ENCODE data around the gene DLX1.
"Not testable (repeated sequence)": the region's sequence is repeated elsewhere in the genome, so short reads cannot be mapped to it uniquely, and the experiment has no call there.

The DLX1 gene

DNA sequence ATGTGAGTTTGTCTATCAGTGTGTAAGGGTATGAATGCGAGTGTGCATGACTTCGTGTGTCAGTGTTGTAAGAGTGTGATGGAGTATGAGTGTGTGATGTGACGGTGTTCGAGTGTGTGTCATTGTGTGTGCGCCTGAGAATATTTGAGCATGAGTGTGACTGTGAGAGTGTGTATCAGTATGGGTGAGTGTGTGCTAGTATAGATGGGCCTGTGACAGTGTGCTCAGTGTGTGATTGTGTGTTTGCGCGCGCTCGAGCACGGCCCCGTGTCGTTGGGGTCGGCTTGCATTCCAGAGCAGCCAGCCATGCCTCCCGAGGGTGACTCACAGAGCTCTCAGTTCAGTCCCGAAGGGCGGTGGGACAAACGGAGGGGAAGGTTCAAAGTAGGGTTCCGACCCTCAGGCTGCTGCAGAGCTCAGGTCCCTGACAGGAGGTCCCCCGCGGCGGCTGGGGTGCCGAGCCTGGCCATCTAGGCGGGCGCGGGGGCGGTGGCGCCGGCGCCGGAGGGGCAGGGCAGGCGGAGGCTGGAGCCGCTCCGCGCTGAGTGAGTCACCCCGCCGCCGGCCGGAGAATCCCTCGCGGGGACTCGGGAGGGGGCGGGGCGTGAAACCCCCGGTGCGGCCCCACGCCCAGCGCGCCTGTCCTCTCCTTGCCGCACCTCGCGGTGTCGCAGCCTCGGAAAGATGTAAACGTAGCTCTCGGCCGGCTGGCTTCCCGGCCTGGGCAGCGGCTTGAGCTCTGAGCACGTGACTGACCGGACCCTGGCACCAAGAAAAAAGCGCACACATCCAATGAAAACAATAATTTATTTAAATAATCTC, 13.6 kb downstream of the DLX1 start:
- DNase-seq (ENCODE audit: low read depth), result no peak

DNA sequence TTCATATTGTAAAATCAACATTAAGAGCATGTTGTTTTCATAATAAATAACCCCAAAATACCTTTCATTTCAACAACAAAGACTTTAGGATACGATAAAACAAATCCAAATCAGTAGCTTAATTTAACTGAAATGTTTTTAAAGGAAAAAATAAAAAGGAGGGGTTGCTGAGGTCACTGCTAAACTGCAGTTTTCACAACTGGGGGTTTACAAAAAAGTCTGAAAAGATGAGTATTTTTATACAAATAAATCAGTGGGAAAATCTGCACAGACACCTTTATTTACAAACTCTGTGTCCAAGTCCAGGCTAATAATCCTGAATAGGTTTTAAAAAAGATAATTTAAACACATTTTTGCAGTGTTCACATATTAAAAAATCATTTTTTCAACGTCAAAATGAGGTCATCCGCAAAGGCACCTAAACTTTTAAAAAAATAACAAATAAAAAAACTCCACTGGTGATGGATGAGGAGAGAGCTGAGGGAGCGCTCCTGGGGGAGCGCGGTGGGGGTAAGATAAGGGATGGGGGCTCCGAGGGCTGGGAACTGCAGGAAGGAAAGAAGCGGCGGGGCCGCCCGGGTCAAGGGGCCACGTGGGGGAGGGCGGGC, 14.3 kb downstream of the DLX1 start:
- no peak for DNase-seq (ENCODE audit: low read depth)

DNA sequence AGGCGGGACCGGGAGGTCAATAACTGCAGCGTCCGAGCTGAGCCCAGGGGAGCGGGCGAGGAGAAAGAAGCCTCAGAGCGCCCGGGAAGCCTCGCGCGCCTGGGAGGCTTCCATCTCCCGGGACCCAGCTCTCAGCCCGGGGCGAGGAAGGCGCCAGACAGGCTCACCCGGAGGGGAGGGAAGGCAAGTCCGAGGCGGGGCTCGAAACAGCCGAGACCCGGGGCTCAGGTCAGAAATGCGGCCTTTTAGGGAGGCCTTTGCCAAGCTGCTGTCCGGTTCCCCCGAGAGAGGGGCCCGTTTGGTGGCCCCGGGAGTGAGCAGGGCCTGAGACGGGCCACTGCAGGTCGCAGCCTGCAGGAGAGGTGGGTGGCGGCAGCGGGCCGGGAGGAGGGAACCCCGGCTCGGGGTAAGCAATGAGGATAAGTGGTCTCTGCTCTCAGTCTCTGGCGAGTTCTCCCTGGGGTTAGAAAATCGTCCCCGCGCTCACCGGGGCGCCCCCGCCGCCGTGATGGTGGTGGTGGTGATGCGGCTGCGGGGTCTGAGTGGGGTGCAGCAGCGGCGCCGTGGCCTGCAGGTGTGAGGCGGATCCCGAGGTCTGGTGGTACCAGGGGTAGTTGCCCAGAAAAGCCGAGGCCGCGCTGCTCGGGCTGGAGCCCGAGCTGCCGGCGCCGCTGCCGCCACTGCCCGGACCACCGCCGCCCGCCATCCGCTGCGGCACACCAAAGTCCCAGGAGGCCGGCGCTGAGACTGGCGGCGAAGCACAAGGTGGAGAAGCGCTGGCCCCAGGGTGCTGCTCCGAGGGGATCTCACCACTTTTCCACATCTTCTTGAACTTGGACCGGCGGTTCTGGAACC, 15.0 kb downstream of the DLX1 start:
- DNase-seq (ENCODE audit: low read depth), result no peak

DNA sequence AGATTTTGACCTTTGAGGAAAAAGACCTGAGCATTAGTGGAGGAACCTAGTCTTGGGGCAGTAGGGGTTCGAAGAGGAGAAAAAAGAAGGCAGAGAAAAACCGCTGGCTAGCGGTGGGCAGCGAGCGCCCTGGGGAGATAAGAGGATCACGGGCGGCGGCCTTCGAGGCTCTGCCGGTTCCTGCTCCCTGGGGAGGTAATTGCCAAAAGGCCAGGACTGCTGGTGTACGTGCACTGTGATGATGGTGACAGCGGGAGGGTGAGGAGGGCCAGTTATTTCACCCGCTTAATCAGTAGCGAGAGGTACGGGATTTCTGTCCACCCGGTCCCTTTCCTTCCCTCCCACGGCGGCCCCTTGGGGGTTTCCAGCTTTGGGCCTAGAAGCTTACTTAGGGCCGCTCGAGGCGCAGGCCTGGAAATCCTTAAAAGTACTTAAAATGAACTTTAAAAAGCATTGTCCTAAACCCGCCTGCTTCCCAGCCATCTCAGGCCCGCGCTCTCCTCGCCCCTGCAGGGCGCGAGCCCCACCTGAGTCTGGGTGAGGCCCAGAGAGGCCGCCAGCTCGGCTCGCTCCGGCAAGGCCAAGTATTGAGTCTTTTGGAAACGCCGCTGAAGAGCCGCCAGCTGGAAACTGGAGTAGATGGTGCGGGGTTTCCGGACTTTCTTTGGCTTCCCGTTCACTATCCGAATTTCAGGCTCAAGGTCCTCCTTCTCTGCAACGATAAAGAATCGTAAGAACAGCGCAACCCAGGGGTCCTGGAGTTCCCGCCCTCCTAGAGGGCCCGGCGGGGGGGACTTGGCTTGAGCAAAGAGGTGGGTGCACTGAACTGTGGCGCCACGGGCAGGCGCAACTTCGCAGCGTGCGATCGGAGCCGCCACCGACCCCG, 15.9 kb downstream of the DLX1 start:
- DNase-seq (ENCODE audit: low read depth), result no peak

DNA sequence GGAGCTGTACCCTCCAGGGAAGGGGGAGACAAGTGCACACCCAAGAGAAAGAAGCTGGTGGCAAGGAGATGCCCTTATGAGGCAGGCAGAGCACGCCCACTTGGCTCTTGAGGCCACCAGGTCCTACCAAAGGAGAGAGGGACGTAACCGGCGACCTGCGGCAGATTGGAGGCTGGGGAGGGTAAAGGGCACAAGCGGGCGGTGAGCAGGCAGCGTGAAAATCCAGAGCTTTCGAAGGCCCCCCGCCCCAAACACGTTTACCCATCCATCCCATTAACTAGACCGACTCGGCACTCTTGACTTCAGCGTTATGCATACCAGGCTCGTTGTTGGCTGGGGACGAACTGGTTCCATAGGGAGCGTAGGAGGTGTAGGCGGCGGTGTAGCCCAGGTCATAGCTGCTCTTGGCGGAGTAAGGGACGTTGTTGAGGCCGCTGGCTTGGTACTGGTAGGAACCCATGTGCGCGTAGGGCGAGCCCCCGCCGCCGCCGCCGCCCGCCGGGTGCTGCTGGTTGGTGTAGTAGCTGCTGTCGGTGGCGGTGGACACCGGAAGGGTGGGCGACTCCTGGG, 16.6 kb downstream of the DLX1 start:
- no peak for DNase-seq (ENCODE audit: low read depth)

DNA sequence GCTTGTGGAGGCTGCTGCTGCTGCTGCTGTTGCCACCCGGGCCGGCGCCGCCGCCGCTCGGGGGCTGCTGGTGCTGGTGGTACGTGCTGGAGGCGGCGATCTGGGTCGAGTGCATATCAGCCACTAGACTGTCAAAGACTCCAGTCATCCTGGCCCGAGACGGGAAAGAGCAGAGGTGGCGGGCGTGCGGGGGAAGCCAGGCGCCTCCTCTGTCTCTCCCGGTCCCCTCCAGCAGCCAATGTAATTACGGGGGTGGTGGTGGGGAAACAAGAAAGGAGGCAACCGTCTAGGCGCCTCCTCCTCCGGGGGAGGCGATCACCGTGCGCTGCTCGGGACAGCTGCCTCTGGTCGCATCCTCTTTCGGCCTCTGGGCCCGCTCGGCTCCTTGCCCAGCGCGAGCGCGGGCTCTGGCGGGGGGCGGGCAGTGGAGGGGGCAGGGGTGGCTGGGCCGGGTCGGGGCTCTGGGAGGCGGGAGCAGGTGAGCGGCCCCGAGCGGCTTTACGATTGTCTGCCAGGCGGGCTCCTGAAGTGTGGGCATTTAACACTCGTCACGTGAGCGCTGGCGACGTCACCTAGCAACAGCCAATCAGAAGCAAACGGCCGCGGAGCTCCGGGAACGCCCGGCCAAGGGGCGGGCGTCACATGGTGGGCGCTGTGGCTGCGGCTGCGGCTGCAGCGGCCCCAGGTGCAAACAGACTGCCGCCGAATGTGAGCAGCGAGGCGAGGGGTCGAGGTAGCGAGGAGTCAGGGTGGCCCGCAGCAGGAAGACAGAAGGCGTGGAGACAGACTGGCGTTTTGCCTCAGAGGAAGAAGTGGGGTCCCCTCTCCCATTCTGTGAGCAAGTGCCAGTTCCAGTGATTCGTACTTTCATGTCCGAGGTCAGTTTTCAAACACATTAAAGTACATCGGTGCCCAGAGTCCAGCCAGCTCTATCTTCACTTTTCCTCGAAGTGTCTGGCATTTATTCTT, 17.4 kb downstream of the DLX1 start, which contains the start of gene DLX2:
Gene DLX2, minus strand, starts transcription at position 510 of the 969 bp plus-strand sequence. Its CDS starts 362 bp downstream, at position 148.
- peak; percentile 81 for DNase-seq (ENCODE audit: low read depth)

DNA sequence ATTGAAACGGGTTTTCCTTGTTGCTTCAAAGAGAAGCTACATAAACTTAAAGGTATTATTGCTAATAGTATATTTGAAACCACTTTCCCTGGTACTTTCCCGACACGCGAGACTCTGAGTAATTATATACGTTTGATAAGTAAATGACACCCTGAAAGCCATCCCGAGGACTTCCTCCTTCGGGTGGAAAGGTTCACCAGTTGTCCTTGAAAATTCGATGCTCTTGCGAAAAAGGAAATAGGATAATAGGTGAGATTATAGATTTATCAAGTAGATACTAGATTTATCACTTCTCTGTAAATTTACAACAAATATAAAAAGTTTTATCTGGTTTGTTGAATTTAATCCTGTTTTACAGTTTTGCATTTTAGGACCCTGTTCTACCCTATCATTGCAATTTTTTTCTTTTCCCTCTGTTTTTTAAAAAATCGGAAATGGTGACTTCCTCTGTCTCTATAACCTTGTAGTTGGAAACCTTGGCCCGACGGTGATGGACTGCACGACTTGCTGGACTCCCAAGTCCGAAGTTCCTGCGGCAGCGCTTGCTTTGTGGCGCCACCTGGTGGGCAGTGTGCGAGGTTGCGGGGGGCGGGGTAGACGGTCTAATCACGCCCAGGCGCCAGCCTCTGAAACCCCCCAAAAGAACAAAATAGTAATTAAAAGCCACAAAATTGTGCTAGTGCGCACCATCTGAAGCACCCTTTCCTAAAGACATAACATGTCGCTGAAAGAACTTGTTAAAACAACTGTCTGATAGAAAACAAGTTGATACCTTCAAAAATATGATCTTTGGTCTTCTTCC, 18.4 kb downstream of the DLX1 start:
- DNase-seq (ENCODE audit: low read depth), result peak; percentile 73

DNA sequence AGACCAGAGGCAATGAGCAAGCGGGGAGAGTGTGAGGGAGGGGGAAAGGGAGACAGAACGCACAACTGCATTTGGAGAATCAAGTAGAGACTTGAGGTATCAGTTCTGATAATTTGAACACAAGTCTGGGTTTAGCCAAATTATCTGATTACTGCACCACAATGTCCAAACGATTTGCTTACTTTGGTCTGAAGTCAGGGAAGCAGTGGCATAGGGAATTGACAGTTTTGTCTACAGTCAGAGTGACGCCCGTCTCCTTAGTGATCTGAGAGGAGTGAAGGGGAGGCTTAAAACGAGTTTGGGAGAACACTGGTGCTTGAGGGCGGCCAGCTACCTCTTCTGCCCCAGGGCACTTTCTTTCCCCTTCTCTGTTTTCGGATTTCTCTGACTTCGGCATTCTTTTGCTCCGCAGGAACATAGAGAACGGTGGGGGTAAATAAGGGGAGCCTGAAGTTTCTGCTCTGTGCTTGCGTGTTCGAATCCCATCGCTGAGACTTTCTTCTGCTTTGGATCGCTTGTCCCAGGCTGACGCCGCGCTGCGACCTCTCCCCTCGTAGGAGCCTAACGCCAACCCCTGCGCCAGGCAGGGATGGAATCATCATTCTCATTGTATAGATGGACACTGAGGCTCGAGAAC, 20.3 kb downstream of the DLX1 start:
- no peak for DNase-seq (ENCODE audit: low read depth)

DNA sequence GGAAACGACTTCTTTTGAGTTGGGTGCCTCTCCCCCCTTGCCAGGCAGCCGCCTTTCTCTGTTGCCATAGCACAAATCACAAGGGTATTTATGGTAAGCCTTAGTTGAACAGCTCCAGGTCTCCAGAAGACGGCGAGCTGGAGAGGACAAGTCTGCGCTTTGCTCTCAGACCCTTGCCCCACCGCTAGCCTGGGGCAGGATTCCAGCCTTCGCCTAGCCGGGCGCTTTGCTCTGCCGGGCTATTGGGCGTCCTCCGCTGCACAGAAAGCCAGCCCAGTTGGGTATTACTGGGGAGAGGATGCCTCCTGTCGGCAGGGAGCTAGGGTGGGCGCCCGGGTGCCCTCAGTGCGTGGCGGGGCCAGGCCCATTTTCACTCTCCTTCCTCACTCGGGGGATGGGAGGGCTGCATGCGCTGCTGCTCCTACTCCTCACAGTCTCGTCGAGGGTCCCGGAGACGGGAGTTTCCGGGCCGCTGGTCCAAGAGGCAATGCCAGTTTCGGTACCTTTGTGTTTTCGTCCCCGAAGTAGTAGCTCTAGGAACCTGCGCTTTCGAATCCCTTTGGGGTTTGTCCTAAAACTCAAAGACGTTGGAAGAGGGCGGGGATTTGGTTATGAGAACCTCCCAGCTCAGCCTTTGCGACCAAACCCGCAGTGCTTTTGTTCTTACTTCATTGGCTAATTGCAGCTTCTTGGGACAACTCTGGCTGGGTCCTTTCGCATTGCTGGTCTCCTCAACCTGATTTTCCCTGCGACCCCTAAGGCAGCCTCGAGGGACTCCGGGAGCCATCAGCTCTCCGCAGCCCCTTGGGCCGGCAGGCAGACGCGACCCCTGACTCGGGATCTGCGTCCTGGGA, 21.0 kb downstream of the DLX1 start:
- no peak for DNase-seq (ENCODE audit: low read depth)

DNA sequence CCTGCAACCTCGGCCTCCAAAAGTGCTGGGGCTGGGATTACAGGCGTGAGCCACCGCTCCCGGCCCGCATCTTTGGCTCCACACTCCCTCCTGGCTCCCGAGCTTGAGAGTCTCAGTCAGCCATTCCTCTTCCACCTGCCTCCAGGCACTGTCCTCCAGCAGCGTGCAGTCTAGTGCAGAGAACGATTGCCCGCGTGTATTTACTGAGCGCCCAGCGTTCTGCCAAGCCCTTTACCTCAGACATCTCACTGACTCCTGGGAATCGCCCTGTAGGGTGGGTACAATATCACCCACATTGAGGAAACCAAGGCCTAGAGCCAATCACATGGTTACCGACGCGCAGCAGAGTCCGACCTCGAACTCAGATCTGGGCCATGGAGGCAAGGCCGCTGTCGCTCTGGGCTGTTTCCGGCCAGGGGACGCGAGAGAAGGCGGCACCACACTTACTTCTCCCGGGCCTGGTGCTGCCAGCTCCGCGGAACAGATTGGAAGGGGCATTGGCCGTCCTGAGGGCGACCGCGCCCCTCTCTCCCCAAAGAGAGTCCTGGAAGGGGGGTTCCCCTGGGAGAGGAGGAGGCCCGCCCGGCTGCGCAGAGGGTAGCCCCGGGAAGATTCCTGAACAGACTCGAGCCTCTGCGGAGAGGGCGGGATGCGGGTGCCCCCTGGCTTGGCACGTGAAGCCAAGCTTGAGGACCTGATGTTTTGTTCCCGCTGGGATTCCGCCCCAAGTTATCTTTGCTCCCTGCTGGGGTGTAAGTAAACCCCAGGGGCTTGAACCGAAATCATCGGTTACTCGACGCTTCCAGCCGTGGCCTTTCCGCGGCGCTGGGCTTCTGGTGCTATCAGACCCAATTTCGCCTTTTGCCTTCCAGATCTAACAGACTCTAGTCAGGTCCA, 22.6 kb downstream of the DLX1 start:
- DNase-seq (ENCODE audit: low read depth), result no peak

DNA sequence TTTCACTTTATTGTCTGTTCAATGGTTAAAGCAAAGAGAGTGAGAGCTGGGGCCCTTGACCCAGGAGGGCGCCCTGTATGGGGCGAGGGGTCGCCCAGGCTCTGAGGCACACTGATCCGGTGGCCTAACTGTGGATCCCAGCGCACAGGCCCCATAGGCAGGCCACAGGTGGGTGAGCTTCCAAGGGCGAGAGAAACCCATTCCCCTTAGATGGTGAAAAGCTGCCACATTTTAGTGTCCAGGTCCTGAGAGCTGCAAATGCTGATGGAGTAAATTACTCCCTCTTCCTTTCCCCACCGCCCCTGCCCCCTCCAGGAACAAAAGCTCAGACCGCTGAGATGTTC, 23.3 kb downstream of the DLX1 start:
- DNase-seq (ENCODE audit: low read depth), result no peak

DNA sequence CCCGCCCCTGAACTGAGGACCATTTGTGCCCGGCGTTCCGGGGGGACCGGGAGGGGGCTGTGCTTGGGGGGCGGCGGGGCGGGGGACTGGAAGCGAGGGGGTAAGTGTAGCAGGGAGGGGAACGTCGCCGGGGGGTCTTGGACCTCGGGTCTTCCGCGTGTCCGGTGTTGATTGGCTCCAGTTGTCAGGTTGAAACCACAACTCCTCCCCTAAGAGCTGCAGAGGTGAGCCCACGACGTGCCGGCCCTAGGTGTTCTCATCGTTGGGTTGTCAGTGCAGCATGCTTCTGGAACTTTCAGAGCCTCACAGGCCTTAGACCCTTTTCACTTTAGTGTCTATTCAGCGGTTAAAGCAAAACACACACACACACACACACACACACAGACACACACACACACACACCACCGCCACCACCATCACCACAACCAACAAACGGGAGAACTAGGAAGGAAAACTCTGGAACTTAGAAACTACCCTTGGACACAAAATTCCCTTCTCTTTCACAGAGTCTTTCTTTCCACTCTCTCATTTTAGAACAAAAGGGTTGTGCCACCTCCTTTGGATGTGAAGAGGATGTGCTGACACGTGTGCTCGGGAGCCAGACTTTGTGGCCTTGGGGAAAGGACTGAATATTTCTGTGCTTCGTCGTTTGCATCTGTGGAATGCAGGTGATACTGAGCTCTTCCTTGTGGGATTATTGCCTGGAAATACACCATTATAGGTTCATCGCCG, 24.1 kb downstream of the DLX1 start:
- no peak for DNase-seq (ENCODE audit: low read depth)

DNA sequence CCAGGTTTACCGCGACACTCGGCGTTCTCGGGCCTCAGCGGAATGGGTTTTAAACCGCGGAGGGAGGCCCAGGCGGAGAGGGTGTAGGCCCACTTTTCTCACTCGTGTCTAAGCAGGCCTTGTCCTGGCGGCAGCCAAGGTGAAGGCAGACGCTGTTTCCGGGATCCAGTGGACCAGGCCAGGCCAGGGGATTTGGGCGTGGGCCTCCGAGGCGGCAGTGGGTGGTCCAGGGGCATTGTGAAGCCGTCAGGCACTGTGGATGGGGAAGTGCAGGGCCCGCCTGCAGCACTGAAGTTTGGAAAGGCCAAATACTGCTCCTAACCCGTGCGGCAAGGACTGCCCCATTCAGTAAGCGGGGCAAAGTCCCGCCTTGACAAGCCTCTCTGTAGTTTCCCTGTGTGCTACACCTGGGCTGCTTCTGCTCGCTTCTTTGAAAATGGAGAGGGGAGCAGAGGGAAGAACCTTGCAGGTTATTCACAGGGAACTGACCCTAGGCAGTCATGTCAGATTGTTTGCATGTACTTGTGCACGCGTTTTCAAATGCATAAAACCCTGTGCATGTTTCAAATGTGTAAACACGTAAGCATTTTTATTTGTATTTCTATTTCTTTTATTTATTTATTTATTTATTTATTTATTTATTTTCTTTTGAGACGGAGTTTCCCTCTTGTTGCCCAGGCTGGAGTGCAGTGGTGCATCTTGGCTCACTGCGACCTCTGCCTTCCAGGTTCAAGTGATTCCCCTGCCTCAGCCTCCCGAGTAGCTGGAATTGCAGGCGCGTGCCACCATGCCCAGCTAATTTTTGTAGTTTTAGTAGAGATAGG, 24.9 kb downstream of the DLX1 start:
- no peak for DNase-seq (ENCODE audit: low read depth)

DNA sequence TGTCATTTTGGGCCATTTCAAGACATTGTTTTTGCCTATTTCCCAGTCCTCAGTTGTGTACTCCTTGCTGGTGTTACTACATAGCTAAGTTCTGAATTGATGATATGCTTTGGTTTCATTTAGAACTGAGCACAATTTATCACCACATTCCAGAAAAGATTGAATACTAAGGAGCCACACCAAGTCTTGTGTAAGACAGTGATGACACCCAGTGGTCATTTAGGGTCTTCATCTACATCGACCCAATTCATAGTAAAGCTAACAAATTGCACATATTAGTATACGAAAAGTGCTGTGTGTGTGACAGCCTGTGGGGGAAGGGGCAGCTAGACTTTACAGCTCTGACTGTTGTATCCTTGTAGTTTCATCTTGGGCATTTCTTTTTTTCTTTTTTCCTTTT, 28.3 kb downstream of the DLX1 start:
- DNase-seq (ENCODE audit: low read depth), result no peak

DNA sequence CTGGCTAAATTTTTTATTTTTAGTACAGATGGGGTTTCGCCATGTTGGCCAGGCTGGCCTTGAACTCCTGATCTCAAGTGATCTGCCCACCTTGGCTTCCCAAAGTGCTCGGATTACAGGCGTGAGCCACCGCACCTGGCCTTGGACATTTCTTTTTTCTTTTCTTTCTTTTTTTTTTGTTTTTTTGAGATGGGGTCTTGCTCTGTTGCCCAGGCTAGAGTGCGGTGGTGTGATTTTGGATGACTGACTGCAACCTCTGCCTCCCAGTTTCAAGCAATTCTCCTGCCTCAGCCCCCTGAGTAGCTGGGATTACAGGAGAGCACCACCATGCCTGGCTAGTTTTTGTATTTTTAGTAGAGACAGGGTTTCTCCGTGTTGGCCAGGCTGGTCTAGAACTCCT, 28.9 kb downstream of the DLX1 start:
- not testable (repeated sequence) for DNase-seq (ENCODE audit: low read depth)

Measured in stromal cell of bone marrow (primary cell).